Liver (tissue), 9 donors: ENCODE data around the gene GRIN2A. TPM values are rescaled to one million over a fixed set of nuclear protein-coding genes. Genes with fewer than 3 reads are reported as not detected.
"Not testable (repeated sequence)": the region's sequence is repeated elsewhere in the genome, so short reads cannot be mapped to it uniquely, and the experiment has no call there.

Experiments used
- DNase-seq: peaks from one replicate; pipeline ENCODE4 v3.0.0-alpha.2; 2017; ENCODE audit warnings: low spot score
- H3K27ac ChIP-seq, 2 donors: one replicate each; pipeline ENCODE4 v1.7.0; 2013; ENCODE audit warnings: inconsistent platforms in 2 of 2, low read length in 2 of 2, control low read depth in 1 of 2, low read depth in 1 of 2, mild to moderate bottlenecking in 1 of 2
- H3K27me3 ChIP-seq, 4 donors: one replicate each; pipeline versions ENCODE4 v1.6.1 to v1.7.0; 2013; ENCODE audit warnings: low read length in 3 of 4, inconsistent platforms in 1 of 4, mild to moderate bottlenecking in 1 of 4, moderate library complexity in 1 of 4; ENCODE audit not compliant: control insufficient read depth in 4 of 4, insufficient read depth in 4 of 4
- H3K36me3 ChIP-seq, 4 donors: one replicate each; pipeline versions ENCODE4 v1.6.1 to v1.7.0; 2013; ENCODE audit warnings: low read length in 3 of 4, mild to moderate bottlenecking in 3 of 4, low read depth in 1 of 4, moderate library complexity in 1 of 4; ENCODE audit not compliant: control insufficient read depth in 4 of 4, insufficient read depth in 3 of 4
- H3K4me1 ChIP-seq, 4 donors: one replicate each; pipeline versions ENCODE4 v1.6.1 to v1.7.0; 2013; ENCODE audit warnings: low read length in 3 of 4, mild to moderate bottlenecking in 3 of 4, moderate library complexity in 1 of 4; ENCODE audit not compliant: control insufficient read depth in 4 of 4, insufficient read depth in 4 of 4
- H3K4me3 ChIP-seq, 3 donors: one replicate each; pipeline versions ENCODE4 v1.6.1 to v1.7.0; 2013; ENCODE audit warnings: low read length in 3 of 3, control low read depth in 1 of 3, low read depth in 1 of 3, mild to moderate bottlenecking in 1 of 3
- H3K9ac ChIP-seq, 2 donors: one replicate each; pipeline ENCODE4 v1.7.0; 2013; ENCODE audit warnings: low read length in 2 of 2, mild to moderate bottlenecking in 2 of 2, moderate library complexity in 2 of 2, control low read depth in 1 of 2, low read depth in 1 of 2
- H3K9me3 ChIP-seq, 4 donors: one replicate each; pipeline versions ENCODE4 v1.6.1 to v1.7.0; 2013; ENCODE audit warnings: low read length in 3 of 4; ENCODE audit not compliant: control insufficient read depth in 4 of 4
- EGR1 ChIP-seq, 2 donors: IDR thresholded peaks; 2 replicates each; pipeline ENCODE4 v1.6.1; 2016 to 2018; ENCODE audit warnings: antibody characterized with exemption in 2 of 2, low read depth in 2 of 2
- FOXA1 ChIP-seq: IDR thresholded peaks from 2 replicates; pipeline ENCODE4 v1.6.1; 2016; ENCODE audit warnings: antibody characterized with exemption
- FOXA2 ChIP-seq: IDR thresholded peaks from 2 replicates; pipeline ENCODE4 v1.6.1; 2016; ENCODE audit warnings: antibody characterized with exemption
- GABPA ChIP-seq, 2 donors: IDR thresholded peaks in 1 of 2; conservative IDR thresholded peaks in 1 of 2; 2 replicates each; pipeline ENCODE4 v1.6.1; 2016; ENCODE audit warnings: antibody characterized with exemption in 2 of 2, mild to moderate bottlenecking in 1 of 2, moderate library complexity in 1 of 2
- HNF4A ChIP-seq, 2 donors: conservative IDR thresholded peaks; 2 replicates each; pipeline ENCODE4 v1.6.1; 2016; ENCODE audit warnings: antibody characterized with exemption in 2 of 2, mild to moderate bottlenecking in 2 of 2
- HNF4G ChIP-seq: IDR thresholded peaks from 2 replicates; pipeline ENCODE4 v1.6.1; 2016; ENCODE audit warnings: antibody characterized with exemption
- JUND ChIP-seq, 2 donors: IDR thresholded peaks; 2 replicates each; pipeline ENCODE4 v1.6.1; 2016; ENCODE audit warnings: antibody characterized with exemption in 2 of 2
- NR2F2 ChIP-seq: IDR thresholded peaks from 2 replicates; pipeline ENCODE4 v1.6.1; 2016; ENCODE audit warnings: antibody characterized with exemption
- RAD21 ChIP-seq, 2 donors: IDR thresholded peaks; 2 replicates each; pipeline ENCODE4 v1.6.1; 2016; ENCODE audit warnings: antibody characterized with exemption in 2 of 2, mild to moderate bottlenecking in 2 of 2
- RXRA ChIP-seq, 2 donors: IDR thresholded peaks; 2 replicates each; pipeline ENCODE4 v1.6.1; 2017 to 2018; ENCODE audit warnings: antibody characterized with exemption in 2 of 2, mild to moderate bottlenecking in 1 of 2
- SP1 ChIP-seq: IDR thresholded peaks from 2 replicates; pipeline ENCODE4 v1.6.1; 2018; ENCODE audit warnings: antibody characterized with exemption, mild to moderate bottlenecking
- TAF1 ChIP-seq: conservative IDR thresholded peaks from 2 replicates; pipeline ENCODE4 v1.6.1; 2016; ENCODE audit warnings: antibody characterized with exemption, mild to moderate bottlenecking
- YY1 ChIP-seq: IDR thresholded peaks from 2 replicates; pipeline ENCODE4 v1.6.1; 2016; ENCODE audit warnings: antibody characterized with exemption, mild to moderate bottlenecking
- WGBS: extraction: QIAGEN DNeasy Blood & Tissue Kit; methylation state at CpG from one replicate; pipeline ENCODE4 v1.1.7; 2013; 5-methylcytosine and 5-hydroxymethylcytosine counted together
- polyA plus RNA-seq, 2 donors: library from polyadenylated mRNA; stranded (reverse) in 1 of 2; unstranded in 1 of 2; fragments of 200-250 nt in 1 of 2; fragments of >200 nt in 1 of 2; fragmentation: Nextera tagmentation in 1 of 2; extraction: Ambion mirVana in 1 of 2; gene quantifications; one replicate each; pipeline versions ENCODE4 v1.2.1 to v1.2.3, GENCODE V29; 2013 to 2015
- total RNA-seq, 2 donors: library from RNA; depleted of rRNA; stranded (reverse); fragments of >200 nt; gene quantifications; one replicate each; pipeline ENCODE4 v1.2.3, GENCODE V29; 2014
- TF ChIP-seq, protein P1 (sequence below): IDR thresholded peaks from 2 replicates; pipeline ENCODE4 v1.6.1; 2016; ENCODE audit warnings: antibody characterized with exemption, mild to moderate bottlenecking
- TF ChIP-seq, protein P2 (sequence below): fragments of 150-350 bp; IDR thresholded peaks from 2 replicates; pipeline ENCODE4 v1.5.1; 2017; ENCODE audit warnings: improper control_type of control experiment, low read depth, low read length; ENCODE audit not compliant: missing input control
- TF ChIP-seq, protein P3 (sequence below): IDR thresholded peaks from 2 replicates; pipeline ENCODE4 v1.6.1; 2016; ENCODE audit warnings: antibody characterized with exemption
- TF ChIP-seq, protein P4 (sequence below): IDR thresholded peaks from 2 replicates; pipeline ENCODE4 v1.6.1; 2016; ENCODE audit warnings: antibody characterized with exemption
- TF ChIP-seq, protein P5 (sequence below): IDR thresholded peaks from 2 replicates; pipeline ENCODE4 v1.6.1; 2016; ENCODE audit warnings: antibody characterized with exemption
- donor health status: healthy.
- donor health status: healthy.
- donor health status: healthy.
- donor health status: healthy.
- donor health status: healthy.

The GRIN2A gene
- total and polyA plus RNA-seq, 4 donors = under 0.01 to 0.08 (median 0.07) TPM; not detected in 1

DNA sequence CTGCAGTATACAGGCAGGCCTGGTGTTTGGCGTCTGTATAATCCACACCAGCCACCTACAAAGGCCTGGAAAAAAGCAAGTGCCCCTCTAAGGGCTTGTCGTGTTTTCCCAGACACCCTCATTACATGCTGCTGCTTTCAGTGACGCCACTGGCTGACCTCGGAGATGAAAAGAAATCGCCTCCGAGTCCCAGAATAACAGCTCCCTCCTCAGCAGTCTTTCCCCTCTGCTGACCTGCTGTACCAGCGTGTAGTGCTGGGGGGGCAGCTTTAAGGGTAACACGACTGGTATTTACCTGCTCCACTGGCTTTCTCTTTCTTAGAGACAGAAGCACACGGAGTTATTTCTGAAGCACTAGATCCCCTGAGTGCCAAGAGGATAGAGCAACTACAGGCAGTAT is 296.8 kb downstream of the GRIN2A start:
- peaks cover 0 to 4% (median under 1%) of the 10 kb centered on the region in 4 donors for H3K27me3 ChIP-seq
- H3K4me1 ChIP-seq = no peaks in the 10 kb centered on the region
- TF ChIP-seq TAF1 = no peak
- no peak for TF ChIP-seq HNF4G
- TF ChIP-seq FOXA2 = no peak
- no peak for TF ChIP-seq RXRA (IDR thresholded peaks at IDR 0.05)
- TF ChIP-seq, protein P1, sequence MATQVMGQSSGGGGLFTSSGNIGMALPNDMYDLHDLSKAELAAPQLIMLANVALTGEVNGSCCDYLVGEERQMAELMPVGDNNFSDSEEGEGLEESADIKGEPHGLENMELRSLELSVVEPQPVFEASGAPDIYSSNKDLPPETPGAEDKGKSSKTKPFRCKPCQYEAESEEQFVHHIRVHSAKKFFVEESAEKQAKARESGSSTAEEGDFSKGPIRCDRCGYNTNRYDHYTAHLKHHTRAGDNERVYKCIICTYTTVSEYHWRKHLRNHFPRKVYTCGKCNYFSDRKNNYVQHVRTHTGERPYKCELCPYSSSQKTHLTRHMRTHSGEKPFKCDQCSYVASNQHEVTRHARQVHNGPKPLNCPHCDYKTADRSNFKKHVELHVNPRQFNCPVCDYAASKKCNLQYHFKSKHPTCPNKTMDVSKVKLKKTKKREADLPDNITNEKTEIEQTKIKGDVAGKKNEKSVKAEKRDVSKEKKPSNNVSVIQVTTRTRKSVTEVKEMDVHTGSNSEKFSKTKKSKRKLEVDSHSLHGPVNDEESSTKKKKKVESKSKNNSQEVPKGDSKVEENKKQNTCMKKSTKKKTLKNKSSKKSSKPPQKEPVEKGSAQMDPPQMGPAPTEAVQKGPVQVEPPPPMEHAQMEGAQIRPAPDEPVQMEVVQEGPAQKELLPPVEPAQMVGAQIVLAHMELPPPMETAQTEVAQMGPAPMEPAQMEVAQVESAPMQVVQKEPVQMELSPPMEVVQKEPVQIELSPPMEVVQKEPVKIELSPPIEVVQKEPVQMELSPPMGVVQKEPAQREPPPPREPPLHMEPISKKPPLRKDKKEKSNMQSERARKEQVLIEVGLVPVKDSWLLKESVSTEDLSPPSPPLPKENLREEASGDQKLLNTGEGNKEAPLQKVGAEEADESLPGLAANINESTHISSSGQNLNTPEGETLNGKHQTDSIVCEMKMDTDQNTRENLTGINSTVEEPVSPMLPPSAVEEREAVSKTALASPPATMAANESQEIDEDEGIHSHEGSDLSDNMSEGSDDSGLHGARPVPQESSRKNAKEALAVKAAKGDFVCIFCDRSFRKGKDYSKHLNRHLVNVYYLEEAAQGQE = no peak
- no peak for TF ChIP-seq JUND (IDR thresholded peaks at IDR 0.05)
- no peak for TF ChIP-seq EGR1 (IDR thresholded peaks at IDR 0.05; ENCODE audit: low read depth in 2 of 2)
- no peak for TF ChIP-seq NR2F2
- no peak for TF ChIP-seq FOXA1
- TF ChIP-seq, protein P2, sequence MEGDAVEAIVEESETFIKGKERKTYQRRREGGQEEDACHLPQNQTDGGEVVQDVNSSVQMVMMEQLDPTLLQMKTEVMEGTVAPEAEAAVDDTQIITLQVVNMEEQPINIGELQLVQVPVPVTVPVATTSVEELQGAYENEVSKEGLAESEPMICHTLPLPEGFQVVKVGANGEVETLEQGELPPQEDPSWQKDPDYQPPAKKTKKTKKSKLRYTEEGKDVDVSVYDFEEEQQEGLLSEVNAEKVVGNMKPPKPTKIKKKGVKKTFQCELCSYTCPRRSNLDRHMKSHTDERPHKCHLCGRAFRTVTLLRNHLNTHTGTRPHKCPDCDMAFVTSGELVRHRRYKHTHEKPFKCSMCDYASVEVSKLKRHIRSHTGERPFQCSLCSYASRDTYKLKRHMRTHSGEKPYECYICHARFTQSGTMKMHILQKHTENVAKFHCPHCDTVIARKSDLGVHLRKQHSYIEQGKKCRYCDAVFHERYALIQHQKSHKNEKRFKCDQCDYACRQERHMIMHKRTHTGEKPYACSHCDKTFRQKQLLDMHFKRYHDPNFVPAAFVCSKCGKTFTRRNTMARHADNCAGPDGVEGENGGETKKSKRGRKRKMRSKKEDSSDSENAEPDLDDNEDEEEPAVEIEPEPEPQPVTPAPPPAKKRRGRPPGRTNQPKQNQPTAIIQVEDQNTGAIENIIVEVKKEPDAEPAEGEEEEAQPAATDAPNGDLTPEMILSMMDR = no peak
- TF ChIP-seq RAD21 (IDR thresholded peaks at IDR 0.05) = no peak
- TF ChIP-seq, protein P3, sequence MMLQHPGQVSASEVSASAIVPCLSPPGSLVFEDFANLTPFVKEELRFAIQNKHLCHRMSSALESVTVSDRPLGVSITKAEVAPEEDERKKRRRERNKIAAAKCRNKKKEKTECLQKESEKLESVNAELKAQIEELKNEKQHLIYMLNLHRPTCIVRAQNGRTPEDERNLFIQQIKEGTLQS = no peak
- TF ChIP-seq, protein P4, sequence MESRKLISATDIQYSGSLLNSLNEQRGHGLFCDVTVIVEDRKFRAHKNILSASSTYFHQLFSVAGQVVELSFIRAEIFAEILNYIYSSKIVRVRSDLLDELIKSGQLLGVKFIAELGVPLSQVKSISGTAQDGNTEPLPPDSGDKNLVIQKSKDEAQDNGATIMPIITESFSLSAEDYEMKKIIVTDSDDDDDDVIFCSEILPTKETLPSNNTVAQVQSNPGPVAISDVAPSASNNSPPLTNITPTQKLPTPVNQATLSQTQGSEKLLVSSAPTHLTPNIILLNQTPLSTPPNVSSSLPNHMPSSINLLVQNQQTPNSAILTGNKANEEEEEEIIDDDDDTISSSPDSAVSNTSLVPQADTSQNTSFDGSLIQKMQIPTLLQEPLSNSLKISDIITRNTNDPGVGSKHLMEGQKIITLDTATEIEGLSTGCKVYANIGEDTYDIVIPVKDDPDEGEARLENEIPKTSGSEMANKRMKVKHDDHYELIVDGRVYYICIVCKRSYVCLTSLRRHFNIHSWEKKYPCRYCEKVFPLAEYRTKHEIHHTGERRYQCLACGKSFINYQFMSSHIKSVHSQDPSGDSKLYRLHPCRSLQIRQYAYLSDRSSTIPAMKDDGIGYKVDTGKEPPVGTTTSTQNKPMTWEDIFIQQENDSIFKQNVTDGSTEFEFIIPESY = no peak
- TF ChIP-seq GABPA (IDR thresholded peaks at IDR 0.05 in 1 of 2, conservative IDR thresholded peaks at IDR 0.05 in 1 of 2) = no peak
- TF ChIP-seq HNF4A (conservative IDR thresholded peaks at IDR 0.05) = no peak
- TF ChIP-seq YY1 = no peak
- TF ChIP-seq, protein P5, sequence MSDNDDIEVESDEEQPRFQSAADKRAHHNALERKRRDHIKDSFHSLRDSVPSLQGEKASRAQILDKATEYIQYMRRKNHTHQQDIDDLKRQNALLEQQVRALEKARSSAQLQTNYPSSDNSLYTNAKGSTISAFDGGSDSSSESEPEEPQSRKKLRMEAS = no peak
- no peak for TF ChIP-seq SP1
- no peak overlapping the region for H3K4me3 ChIP-seq
- DNase-seq = no peak
- no peaks in the 10 kb centered on the region for H3K9me3 ChIP-seq
- H3K36me3 ChIP-seq = no peaks in the 10 kb centered on the region
- H3K27ac ChIP-seq = no peak overlapping the region
- WGBS = 32% methylated on average over 9 of the region's 9 CpGs
- H3K9ac ChIP-seq = no peak overlapping the region

DNA sequence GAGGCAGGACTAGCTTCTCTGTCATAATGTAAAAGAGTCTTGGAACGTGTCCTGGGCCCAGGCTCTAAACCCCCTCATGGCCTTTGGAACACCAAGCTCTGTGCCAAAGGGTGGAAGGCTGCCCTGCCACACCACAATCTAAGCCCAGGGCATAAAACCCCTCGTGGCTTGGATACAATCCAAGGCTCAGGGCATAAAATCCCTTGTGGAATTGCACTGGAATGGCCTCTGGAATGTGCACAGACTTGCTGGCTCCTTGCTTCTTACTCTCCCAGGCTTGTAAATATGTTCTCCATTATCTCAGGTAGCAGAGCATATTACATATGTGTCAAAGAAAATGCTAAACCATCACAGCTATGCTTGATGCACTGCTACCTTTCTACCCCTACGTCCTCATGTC is 306.2 kb downstream of the GRIN2A start:
- not testable (repeated sequence) for H3K4me1 ChIP-seq, H3K9ac ChIP-seq, H3K27ac ChIP-seq, H3K36me3 ChIP-seq, H3K27me3 ChIP-seq, DNase-seq, H3K9me3 ChIP-seq, H3K4me3 ChIP-seq
- WGBS = 65% methylated on average over 3 of the region's 3 CpGs
